ENCODE data around the gene PEF1.
A peak's percentile ranks its signal among the peaks of the same experiment; 100 is the strongest.
"Not testable (repeated sequence)": the region's sequence is repeated elsewhere in the genome, so short reads cannot be mapped to it uniquely, and the experiment has no call there.

The PEF1 gene

GRCh38 chr1:31609514-31610118, 35.1 kb downstream of the PEF1 start:
- DNase-seq (ENCODE audit: low spot score) = no peak

GRCh38 chr1:31607360-31607759, 37.3 kb downstream of the PEF1 start:
- DNase-seq (ENCODE audit: low spot score) = no peak

- DNase-seq (ENCODE audit: low spot score) = no peak
Observed at GRCh38 chr1:31605908-31606427, 38.7 kb downstream of the PEF1 start.

GRCh38 chr1:31602081-31602480, 42.6 kb downstream of the PEF1 start:
- no peak for DNase-seq (ENCODE audit: low spot score)

GRCh38 chr1:31600641-31601040, 44.0 kb downstream of the PEF1 start:
- no peak for DNase-seq (ENCODE audit: low spot score)

- no peak for DNase-seq (ENCODE audit: low spot score)
Observed at GRCh38 chr1:31598980-31599379, 45.7 kb downstream of the PEF1 start.

- no peak for DNase-seq (ENCODE audit: low spot score)
Observed at GRCh38 chr1:31596737-31597097, 48.0 kb downstream of the PEF1 start.

GRCh38 chr1:31595836-31596736, 48.6 kb downstream of the PEF1 start:
- DNase-seq (ENCODE audit: low spot score) = no peak

- DNase-seq (ENCODE audit: low spot score) = peak; percentile 85
Observed at GRCh38 chr1:31593770-31594632, 50.7 kb downstream of the PEF1 start.

- DNase-seq (ENCODE audit: low spot score) = no peak
Observed at GRCh38 chr1:31593136-31593665, 51.5 kb downstream of the PEF1 start.

- no peak for DNase-seq (ENCODE audit: low spot score)
Observed at GRCh38 chr1:31592132-31592531, 52.5 kb downstream of the PEF1 start.

GRCh38 chr1:31591425-31592093, 53.1 kb downstream of the PEF1 start:
- no peak for DNase-seq (ENCODE audit: low spot score)

GRCh38 chr1:31588751-31589515, 55.7 kb downstream of the PEF1 start:
- DNase-seq (ENCODE audit: low spot score) = peak; percentile 66

GRCh38 chr1:31587720-31588423, 56.8 kb downstream of the PEF1 start:
- DNase-seq (ENCODE audit: low spot score) = peak; percentile 91

- DNase-seq (ENCODE audit: low spot score) = not testable (repeated sequence)
Observed at GRCh38 chr1:31587328-31587699, 57.4 kb downstream of the PEF1 start.

- DNase-seq (ENCODE audit: low spot score) = no peak
Observed at GRCh38 chr1:31586376-31587327, 58.0 kb downstream of the PEF1 start.

GRCh38 chr1:31585736-31586365, 58.8 kb downstream of the PEF1 start:
- DNase-seq (ENCODE audit: low spot score) = no peak
